Mesodermal cell (in vitro differentiated cells): ENCODE results near the gene MSI2.
A peak's percentile ranks its signal among the peaks of the same experiment; 100 is the strongest.

Source experiments
- H3K27ac ChIP-seq: 2 replicates; pipeline ENCODE4 v1.7.0; 2013; ENCODE audit warnings: mild to moderate bottlenecking, low read depth, low read length, moderate library complexity; ENCODE audit not compliant: severe bottlenecking
- H3K36me3 ChIP-seq: 2 replicates; pipeline ENCODE4 v1.7.1; 2013; ENCODE audit warnings: mild to moderate bottlenecking, low read length, moderate library complexity; ENCODE audit not compliant: control insufficient read depth, insufficient read depth
- H3K4me1 ChIP-seq: one replicate; pipeline ENCODE4 v1.7.1; 2013; ENCODE audit warnings: mild to moderate bottlenecking, low read length; ENCODE audit not compliant: insufficient read depth, control insufficient read depth, poor library complexity, severe bottlenecking
- H3K4me3 ChIP-seq: 2 replicates; pipeline ENCODE4 v1.7.0; 2013; ENCODE audit warnings: low read length, control low read depth, mild to moderate bottlenecking; ENCODE audit not compliant: insufficient read depth, poor library complexity, severe bottlenecking; ENCODE audit errors: extremely low read depth
- H3K9me3 ChIP-seq: 2 replicates; pipeline ENCODE4 v1.7.1; 2013; ENCODE audit warnings: mild to moderate bottlenecking, low read length, moderate library complexity; ENCODE audit not compliant: control insufficient read depth
- WGBS, 2 experiments: methylation state at CpG; one replicate each; pipeline ENCODE4 v1.1.5; 2013; ENCODE audit warnings: missing lambda C conversion rate in 2 of 2; ENCODE audit not compliant: insufficient coverage in 2 of 2; 5-methylcytosine and 5-hydroxymethylcytosine counted together

The MSI2 gene

DNA sequence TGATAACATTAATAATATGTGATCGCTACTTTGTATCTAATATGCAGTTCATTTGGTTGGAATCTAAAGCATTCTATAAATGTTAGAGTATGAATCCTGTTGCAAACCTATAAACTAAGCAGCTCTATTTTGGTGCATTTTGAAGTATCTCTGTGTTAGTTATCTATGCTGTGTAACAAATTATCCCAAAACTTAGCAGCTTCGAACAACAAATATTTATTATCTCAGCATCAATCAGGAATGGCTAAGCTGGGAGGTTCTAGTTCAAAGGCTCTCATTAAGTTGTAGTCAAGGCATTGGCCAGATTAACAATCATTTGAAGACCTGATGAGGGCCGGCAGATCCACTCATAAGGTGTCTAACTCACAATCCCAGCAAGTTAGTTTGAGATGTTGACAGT is 10.1 kb upstream of the MSI2 start:
- H3K36me3 ChIP-seq: no peaks in the 10 kb centered on the region
- no peak overlapping the region for H3K4me3 ChIP-seq
- no peaks in the 10 kb centered on the region for H3K4me1 ChIP-seq
- WGBS, 2 experiments: 80 to 100% methylated on average over 1 of the region's 3 CpGs
- no peak overlapping the region for H3K27ac ChIP-seq
- H3K9me3 ChIP-seq: peaks cover 11% of the 10 kb centered on the region

DNA sequence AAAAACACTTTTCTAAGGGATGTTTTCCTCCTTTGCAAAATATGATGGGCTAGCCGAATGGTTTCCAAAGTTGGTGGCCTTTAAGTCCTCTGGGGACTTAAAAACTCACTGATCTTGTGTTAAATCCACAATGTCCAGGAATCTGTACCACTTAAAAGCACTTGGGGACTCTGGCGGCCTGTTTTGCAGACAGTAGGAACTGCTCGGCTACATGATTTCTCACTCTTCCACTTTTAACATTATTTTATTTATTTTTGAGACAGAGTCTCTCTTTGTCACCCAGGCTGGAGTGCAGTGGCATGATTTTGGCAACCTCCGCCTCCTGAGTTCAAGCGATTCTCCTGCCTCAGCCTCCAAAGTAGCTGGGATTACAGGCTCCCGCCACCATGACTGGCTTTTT is 9.1 kb upstream of the MSI2 start:
- no peak overlapping the region for H3K4me3 ChIP-seq
- 90 to 100% methylated on average over 2 to 3 of the region's 6 CpGs for WGBS, 2 experiments
- H3K9me3 ChIP-seq: peaks cover 11% of the 10 kb centered on the region
- H3K27ac ChIP-seq: no peak overlapping the region
- H3K4me1 ChIP-seq: no peaks in the 10 kb centered on the region
- H3K36me3 ChIP-seq: no peaks in the 10 kb centered on the region

DNA sequence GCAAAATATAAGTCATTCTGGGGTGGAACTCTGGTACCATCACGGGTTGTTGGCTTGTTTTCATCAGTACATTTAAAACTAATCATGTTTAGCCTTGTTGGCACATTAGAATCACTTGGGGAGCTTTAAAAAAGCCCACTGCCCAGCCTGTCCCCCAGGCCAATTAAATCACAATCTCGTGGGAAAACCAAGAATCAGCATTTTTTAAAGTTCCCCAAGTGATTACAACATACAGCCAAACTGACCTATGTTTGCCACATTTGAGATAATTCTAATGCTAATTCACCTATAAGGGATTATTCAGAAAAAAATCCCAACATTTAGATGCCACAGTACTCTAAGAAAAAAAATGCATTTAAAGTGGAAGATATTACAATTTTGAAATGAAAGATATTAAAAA is 8.4 kb upstream of the MSI2 start:
- Histone ChIP-seq H3K27ac (no peak overlapping the region), H3K4me3 (no peak overlapping the region), H3K9me3 (peaks cover 11% of the 10 kb centered on the region), H3K4me1 (no peaks in the 10 kb centered on the region), H3K36me3 (no peaks in the 10 kb centered on the region)
- WGBS, 2 experiments: 90 to 100% methylated on average over 1 to 2 of the region's 2 CpGs

DNA sequence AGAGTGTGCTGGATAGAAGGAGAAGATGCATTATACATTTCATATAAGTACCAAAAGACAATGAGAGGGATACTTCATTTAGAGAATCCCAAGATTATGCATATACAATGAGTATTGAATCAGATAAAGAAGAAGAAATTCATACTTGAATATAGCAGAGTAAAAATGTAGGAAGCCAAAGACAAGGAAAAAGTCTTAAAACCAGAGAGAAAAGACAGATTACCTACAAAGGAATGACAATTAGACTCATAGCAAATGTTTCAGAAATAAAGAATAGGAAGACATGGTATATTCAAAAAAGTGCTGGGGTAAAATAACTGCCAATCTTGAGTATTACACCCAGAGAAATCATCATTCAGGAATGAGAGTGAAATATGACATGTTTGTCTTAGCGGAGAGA is 6.8 kb upstream of the MSI2 start:
- H3K4me1 ChIP-seq: peaks cover 5% of the 10 kb centered on the region
- H3K9me3 ChIP-seq: peaks cover 11% of the 10 kb centered on the region
- H3K27ac ChIP-seq: no peak overlapping the region
- WGBS, 2 experiments: no CpG with 5 or more reads among the region's 1 CpG
- no peak overlapping the region for H3K4me3 ChIP-seq
- H3K36me3 ChIP-seq: no peaks in the 10 kb centered on the region

DNA sequence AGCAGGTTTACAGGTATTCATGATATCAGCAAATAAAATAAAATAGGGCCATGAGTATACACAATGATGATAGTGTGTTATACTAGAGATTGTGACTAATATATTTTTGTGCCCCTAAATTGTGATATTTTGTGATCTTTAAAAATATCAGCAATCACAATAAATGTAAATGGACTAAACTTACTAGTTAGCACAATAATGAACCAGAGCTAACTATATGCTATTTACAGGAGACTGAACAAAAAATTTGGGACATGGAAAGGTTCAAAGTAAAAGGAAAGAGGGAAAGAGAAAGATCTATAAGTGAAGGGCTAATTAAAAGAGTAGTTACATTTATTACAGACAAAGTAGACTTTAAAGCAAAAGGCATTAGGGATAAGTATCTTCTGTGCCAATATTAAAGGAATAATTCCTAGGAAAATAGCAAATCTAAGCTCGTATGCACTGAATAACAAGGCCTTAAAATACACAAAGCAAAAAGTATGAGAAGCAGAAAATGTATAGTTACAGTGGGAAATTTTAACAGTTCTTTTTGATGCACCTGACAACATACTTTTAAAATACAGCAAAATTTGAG is 5.0 kb upstream of the MSI2 start:
- H3K4me3 ChIP-seq: no peak overlapping the region
- peaks cover 8% of the 10 kb centered on the region for H3K4me1 ChIP-seq
- H3K9me3 ChIP-seq: peaks cover 6% of the 10 kb centered on the region
- WGBS, 2 experiments: no CpG with 5 or more reads among the region's 1 CpG
- H3K36me3 ChIP-seq: no peaks in the 10 kb centered on the region
- H3K27ac ChIP-seq: no peak overlapping the region

DNA sequence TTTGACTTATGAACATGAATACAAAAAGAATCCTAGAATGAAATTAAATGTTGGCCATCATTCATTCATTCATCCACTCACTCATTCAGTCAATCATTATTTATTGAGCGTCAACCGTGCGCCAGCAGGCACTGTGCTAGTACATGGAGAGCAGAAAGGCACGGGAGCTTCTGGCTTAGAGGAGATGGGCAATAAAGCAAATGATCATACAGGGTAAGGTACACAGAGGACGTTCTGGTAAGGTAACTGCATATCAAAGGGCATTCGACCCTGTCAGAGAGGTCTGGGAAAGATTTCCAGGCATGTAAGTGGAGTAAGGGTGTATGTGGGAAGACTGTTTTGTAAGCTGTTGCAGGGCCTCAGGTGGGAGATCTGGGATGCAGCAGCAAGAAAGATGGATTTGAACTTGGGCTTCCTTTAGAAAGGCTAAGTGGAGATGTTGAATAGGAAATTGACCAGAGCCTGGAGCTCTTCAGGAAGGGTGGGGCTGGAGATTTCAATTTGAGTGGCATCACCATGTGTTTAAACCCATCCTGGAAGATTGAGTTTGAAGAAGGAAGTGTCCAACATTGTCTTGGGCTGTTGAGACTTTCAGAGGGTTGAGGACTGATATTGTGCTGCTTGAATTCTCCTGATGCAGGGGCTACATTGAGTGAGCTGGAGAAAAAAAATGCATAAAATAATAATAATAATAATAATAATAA is 2.8 kb upstream of the MSI2 start:
- H3K9me3 ChIP-seq: peaks cover 3% of the 10 kb centered on the region
- H3K4me3 ChIP-seq: no peak overlapping the region
- peaks cover 4% of the 10 kb centered on the region for H3K36me3 ChIP-seq
- H3K27ac ChIP-seq: no peak overlapping the region
- H3K4me1 ChIP-seq: peaks cover 8% of the 10 kb centered on the region
- 77 to 81% methylated on average over 5 to 6 of the region's 6 CpGs for WGBS, 2 experiments

GRCh38 chr17:57255182-57255775 is 1.0 kb upstream of the MSI2 start:
- Histone ChIP-seq H3K4me1 (peaks cover 21% of the 10 kb centered on the region), H3K4me3 (peak overlapping the region; percentile 61), H3K36me3 (peaks cover 15% of the 10 kb centered on the region), H3K9me3 (peaks cover 2% of the 10 kb centered on the region), H3K27ac (peak overlapping the region; percentile 75)
- WGBS, 2 experiments: 43 to 44% methylated on average over 14 of the region's 16 CpGs

GRCh38 chr17:57256708-57257112 is 387 bp downstream of the MSI2 start:
- 0 to 2% methylated on average over 9 to 12 of the region's 36 CpGs for WGBS, 2 experiments
- Histone ChIP-seq H3K9me3 (no peaks in the 10 kb centered on the region), H3K4me1 (peaks cover 26% of the 10 kb centered on the region), H3K4me3 (peak overlapping the region; percentile 97), H3K27ac (no peak overlapping the region), H3K36me3 (peaks cover 29% of the 10 kb centered on the region)

DNA sequence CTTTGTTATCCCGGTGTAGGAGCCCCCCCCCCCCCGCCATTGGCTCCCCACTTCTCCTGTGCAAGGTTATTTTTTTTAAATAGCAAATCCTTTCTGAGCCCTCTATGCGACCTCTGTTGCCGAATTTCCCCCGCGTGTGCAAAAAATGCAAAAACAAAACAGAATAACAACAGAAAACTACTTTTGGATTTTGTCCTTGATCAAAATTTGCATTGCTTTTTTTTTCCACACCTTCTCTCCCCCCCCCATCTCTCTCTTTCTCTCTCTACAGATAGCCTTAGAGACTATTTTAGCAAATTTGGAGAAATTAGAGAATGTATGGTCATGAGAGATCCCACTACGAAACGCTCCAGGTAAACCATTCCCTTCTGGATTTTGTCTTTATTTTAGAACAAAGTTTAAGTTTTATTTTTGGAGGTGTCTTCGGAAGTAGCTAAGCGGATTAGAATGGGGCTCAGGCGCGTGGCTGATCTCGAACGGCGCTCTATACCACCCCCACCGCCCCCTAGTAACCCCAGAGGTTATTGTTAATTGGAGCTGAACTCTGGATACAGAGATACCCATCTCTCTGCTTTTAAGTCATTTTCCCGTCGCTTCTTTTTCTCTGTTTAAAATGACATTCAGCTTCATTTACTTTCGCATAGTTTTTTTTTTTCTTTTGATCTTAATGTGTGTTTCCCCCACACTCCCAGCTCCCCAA is 1.0 kb downstream of the MSI2 start:
- H3K36me3 ChIP-seq: peaks cover 36% of the 10 kb centered on the region
- H3K4me1 ChIP-seq: peaks cover 29% of the 10 kb centered on the region
- H3K9me3 ChIP-seq: no peaks in the 10 kb centered on the region
- 0% methylated on average over 5 to 6 of the region's 19 CpGs for WGBS, 2 experiments
- H3K4me3 ChIP-seq: peak overlapping the region; percentile 97
- peak overlapping the region; percentile 63 for H3K27ac ChIP-seq

GRCh38 chr17:57257895-57258851 is 1.9 kb downstream of the MSI2 start:
- Histone ChIP-seq H3K4me1 (peaks cover 29% of the 10 kb centered on the region), H3K4me3 (peak overlapping the region; percentile 97), H3K36me3 (peaks cover 44% of the 10 kb centered on the region), H3K27ac (peak overlapping the region; percentile 63), H3K9me3 (no peaks in the 10 kb centered on the region)
- 5 to 9% methylated on average over 7 to 8 of the region's 20 CpGs for WGBS, 2 experiments
